T-helper 2 cell (primary cell): ENCODE measurements around the gene C1orf198.
"Not testable (repeated sequence)": the region's sequence is repeated elsewhere in the genome, so short reads cannot be mapped to it uniquely, and the experiment has no call there.

Source experiments
- DNase-seq, 5 experiments: peaks; one replicate each; pipeline versions ENCODE4 v3.0.0 to v3.0.0-alpha.2; 2012 to 2022

The C1orf198 gene

DNA sequence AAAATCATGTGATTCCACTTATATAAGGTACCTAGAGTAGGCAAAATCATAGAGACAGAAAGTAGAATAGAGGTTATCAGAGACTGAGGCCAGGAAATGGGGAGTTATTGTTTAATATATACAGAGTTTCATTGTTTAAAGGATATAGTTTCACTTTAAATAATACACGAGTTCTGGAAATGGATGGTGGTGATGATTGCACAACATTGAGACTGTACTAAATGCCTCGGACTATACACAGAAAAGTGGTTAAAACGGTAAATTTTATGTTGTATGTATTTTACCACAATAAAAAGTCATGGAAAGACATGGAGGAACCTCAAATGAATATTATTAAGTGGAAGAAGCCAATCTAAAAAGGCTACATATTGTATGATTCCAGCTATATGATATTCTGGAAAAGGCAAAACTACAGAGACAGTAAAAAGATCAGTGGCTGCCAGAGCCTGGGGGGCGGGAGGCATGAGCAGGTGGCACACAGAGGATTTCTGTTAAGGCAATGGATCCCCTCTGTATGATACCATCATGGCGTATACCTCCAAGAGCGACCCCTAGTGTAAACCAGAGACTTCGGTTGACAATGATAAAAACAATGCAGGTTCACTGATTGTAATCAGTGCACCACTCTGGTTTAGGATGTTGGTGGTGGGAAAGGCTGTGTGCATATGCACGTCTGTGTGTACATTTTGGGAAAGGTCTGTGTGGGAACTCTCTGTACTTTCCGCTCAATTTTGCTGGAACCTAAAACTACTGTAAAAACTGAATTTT, 7.5 kb downstream of the C1orf198 start:
- no peak for DNase-seq

DNA sequence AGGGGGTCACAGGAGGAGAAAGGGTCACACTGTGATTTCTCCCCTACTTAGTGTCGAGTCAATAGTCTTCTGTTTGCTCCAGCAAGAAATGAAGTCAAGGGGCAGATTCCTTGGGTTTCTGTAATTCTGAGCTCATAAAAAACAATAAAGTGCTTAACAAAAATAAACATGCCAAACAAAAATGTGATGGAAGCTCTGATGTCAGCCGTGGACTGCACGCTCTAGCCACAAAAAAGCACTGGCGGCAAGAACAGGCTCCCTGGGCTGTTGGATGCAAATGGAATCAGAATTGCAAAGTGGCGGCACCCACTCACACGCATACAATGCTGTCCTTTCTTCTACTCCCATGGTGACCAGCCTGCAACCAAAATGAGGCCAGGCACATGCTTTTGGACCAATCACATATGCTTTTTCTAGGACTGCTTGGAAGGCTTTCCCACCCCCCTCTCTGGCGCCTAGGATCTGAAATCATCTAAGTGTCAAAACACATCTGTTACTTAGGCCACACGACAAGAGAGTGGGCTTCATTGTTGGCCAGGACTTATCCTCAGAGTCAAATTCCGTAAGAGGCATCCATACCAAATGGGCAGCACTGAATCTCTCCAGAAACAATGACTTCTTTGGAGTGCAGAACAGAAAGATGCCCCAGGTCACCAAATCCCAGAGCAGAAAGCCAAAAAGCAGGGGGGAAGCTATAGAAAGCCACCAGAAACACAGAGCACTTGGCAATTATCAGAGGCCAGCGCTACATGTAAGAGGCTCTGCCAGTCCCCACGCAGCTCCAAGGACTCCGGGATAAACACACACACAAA, 9.2 kb downstream of the C1orf198 start:
- DNase-seq, result no peak

DNA sequence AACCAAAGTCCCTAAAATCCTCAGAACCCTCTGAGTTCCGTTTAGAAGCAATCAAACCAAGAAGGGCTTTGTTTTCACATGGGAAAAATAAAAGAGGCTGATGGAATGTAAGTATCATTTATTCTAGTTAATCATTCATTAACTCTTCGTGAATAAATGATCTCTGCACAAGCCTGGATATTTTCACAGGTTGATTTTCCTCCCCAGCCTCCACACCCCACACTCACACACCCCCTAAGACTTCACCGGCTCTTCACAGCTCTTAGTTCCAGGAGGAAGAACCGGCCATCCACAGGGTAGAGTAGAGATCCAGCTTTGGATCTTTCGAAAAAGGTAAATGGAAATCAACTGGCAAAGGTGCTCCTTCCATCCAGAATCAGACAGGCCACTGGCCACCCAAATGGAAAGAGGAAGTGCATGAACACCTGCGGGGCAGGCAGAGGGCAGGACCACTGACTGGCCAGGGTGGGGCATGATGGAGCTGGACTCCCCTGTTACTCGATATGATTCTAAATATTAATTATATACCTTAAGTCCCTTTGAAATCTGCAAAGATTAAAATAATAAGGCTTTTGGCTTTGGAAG, 10.0 kb downstream of the C1orf198 start:
- no peak for DNase-seq

DNA sequence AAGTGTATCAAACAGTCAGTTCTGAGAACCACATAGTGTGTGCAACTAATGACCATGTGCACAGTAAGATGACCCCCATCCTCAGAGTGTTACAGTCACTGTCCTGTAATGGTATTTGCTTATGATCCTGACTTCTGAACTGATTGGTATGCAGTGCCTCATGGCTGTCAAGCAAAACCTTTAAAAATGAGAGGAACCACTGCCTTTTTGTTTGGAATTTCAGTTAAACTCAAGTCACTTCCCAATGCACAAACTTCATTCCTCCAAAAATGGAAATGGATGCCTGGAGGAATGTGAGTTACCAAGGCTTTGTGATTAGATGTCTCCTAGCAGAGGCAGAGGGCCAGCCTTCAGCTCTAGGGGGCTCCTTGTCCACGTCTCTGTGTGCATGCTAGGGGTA, 10.5 kb downstream of the C1orf198 start:
- no peak for DNase-seq

DNA sequence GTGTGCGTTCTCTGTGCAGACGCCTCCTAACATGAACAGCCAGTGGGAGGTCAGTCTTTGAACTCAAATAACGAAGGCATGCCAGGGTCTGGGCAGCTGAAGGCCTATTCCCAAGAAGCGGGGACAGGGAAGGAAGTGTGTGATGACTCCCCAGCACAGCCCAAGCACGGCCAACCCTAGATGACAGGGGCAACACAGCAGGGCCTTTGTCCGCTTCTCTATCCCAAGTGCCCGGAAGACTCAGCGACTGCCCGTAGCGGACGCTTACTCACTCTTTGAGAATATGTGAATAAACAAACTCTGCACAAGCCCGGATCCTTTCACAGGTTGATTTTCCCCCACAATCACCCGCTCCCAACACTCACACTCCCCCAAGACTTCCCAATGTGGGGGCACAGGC, 11.2 kb downstream of the C1orf198 start:
- DNase-seq, result no peak

DNA sequence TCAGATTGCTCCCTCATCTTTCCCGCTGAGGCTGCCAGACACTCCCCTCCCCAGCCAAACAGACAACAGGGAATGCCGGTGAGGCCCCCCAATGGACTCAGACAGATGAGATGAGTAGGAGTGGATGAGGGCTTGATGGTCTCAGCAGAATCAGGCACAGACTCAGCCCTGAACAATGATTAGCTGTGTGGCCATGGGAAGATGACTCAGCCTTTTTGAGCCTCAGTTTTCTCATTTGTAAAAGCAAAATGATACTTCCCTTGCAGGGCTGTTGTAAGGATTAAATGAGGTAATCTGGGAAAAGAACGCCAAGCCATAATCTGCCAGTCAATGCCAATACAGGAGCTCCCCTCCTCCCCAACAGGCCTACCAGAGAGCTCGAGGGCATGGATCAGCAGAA, 12.4 kb downstream of the C1orf198 start:
- no peak for DNase-seq

DNA sequence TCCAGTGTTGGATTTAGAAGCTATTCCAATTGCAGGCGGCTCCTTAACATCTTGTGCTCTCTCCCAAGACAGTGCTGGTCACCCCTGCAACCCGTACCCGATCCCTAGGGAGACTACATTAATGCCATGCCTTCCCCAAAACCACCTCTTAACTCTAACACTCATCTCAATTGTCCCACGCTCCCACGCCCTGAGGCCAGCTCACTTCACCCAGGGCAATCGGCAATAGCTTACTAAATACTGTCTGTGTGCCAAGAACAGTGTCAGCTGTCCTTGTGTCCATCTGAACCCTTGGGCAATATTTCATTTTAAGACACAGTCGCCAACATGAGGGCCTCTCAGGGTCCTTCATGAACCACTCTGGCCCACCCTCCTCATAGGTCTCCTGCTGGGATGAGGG, 13.9 kb downstream of the C1orf198 start:
- DNase-seq, result no peak

DNA sequence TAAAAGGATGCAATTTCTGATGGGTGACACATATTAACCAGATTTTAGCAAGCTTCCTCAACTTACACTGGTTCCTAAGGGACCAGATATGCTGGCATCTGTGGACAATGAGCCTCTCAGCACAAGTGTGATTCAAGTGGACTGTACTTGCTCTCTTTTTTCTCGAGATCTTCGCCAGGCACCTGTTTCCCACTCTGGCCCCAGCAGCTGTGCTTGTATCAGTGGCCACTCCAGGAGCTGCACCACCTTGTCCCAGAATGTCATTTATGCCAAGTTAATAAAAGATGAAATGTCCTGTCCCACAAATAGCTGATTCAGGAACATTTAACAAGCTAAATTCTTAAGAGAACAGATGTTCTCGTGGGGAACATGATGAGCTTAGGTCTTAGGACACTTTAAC, 14.6 kb downstream of the C1orf198 start:
- DNase-seq, result no peak

DNA sequence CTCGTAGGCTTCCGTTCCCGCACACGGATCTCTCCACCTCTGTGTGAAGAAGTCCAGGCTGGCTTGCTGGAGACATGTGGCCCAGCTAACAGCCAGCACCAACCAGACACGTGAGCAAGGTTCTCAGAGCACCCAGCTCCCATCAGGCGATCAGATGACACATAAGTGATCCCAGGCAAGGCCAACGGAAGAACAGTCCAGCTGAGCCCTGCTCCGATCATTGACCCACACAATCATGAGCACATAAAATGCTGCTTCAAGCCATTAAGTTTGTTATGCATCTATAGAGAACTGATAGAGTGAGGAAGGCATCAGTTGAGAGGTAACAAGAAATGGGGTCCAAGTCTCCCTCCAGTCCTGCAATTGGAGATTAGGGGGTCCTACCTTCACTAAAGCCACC, 15.4 kb downstream of the C1orf198 start:
- DNase-seq, result no peak

DNA sequence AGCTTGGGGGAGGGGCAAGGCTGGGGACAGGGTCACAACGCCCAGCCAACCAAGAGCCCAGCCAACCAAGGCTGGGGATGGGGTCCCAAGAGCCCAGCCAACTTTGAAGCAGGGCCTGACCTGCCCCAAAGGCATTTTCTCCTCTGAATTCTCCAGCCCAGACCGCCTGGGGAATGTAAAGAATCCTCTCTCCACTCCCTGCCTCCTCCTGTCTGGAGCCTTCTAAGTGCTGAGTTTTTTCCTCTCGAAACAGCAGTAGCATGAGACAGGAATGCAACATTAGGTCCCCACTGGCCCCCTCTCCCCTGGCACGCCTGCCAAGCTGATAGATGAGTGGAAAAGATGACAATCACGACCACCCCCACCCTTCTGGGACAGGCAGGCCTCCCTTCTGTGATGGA, 17.0 kb downstream of the C1orf198 start:
- no peak for DNase-seq

DNA sequence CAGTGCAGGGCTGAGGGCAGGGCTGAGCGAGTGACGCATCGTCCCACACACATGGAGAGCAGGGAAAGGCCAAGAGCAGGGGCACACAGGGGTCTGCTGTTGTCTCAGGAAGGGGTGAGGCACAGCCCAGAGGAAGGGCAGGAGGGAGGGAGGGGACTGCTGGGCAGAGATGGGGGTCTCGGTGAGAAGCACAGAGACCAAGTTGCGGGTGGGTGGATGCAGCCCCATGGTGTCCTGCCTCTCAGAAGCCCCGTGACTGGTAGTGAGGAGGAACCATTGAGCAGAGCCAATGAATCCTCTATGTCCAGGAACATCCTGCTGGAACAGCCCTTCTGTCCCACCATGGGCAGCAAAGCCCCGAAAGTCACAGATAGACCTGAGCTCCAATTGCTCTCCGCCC, 17.8 kb downstream of the C1orf198 start:
- DNase-seq, result no peak

DNA sequence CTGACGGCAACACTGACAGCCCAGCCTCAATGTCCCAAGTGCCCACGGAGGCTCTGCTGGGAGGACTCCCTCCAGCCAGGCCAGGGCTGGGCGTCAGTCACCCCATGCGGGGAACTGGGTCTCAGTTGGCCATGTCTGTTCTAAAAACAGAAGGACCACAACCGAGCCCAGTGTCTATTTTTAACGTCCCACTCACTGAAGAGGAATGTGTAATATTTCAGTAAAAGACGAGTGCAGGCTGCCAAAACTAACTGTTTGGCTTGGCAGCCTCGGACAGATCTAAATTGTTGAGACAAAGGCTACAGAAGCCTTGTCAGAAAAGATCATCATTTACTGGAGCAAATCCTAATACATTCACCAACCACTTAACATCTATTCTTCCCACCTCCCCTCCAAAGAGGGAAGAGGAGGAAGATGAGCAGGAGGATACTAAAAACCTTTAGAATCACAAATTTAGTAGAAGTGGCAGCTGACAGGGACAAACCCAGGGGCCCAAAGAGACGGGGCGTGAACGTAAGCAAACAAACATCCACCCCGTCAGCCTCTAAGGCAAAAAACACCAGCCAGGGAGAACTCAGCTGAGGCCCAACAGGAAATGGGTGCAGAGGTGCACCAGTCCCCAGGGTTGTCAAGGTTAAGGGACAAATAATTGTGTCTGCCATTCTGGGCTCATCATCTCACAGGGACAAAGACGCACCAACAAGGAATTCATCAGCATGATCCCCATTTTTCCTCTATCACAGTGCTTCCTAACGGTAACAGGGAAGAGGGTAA, 18.7 kb downstream of the C1orf198 start:
- DNase-seq, result no peak

DNA sequence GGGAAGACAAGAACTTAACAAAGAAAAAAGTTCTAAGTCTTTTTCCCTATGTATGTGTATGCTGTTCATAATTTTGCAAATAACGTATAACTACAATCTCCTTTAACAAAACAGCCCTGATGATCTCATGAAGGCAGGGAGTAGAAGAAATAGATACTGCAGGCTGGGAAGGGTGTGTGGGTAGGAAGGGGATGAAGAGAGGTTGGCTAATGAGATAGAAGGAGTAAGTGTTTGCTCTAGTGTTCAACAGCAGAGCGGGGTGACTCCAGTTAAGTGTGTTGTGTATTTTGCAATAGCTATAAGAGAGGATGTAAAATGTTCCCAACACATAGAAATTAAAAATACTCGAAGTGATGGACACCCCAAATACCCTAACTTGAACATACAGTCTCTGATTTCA, 20.1 kb downstream of the C1orf198 start:
- no peak for DNase-seq

DNA sequence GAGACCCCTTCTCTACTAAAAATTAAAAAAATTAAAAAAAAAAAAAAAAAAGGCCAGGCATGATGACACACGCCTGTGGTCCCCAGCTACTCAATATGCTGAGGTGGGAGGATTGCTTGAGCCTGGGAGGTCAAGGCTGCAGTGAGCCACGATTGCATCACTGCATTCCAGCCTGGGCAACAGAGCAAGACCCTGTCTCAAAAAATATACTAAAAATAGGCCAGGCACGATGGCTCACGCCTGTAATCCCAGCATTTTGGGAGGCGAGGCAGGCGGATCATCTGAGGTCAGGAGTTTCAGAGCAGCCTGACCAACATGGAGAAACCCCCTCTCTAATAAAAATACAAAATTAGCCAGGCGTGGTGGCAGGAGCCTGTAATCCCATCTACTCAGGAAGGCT, 23.1 kb downstream of the C1orf198 start:
- not testable (repeated sequence) for DNase-seq

DNA sequence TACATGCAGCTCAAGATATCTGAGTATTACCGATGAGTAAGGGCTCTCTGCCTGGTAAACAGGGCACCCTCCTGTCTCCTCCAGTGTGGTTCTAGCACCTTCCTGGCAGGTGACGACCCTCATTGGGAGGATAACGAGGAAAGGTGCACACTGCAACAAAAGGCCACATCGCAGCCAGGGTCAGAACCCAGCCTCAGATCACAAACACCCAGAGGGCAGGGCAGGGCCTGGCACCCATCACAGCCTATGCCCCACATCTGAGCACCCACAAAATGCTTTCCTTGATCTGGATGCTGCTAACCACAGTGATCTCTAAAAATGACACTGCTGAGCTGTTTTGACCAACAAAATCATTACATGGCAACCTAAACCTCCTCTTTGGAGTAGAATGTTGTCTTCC, 23.8 kb downstream of the C1orf198 start:
- no peak for DNase-seq

DNA sequence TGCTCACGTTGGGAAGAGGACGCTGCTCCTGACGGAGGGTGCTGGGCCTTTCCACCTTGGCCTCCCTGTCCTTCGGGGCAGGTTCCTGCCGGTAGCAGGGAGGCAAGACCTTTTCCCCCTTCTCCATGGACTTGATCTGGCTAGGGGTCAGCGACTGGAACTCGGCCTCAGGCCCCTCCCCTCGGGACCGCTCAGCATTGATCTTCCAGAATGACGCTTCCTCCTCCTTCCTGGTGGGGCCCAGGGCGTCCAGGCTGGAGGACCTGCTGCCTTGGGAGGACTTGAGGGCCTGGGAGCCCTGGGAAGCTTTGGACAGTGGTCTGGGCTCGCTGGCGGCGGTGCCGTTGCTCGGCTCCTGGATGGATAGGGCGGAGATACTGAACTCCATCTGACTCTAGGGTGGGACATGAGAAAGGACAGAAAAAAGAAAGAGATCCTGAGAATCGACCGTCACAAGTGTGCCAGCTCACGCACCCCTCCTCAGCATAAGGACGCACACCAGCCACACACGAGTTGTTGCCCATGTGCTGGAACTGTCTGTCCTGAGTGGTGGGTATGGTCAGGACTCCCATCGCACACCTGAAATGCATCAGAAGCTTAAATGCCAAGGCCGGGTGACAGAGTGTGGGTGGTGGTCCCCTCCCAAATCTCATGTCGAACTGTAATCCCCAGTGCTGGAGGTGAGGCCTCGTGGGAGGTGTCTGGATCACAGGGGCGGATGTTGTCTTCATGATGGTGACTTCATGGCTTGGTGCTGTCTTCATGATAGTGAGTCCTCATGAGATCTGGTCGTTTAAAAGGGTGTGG, 24.6 kb downstream of the C1orf198 start:
- no peak for DNase-seq

DNA sequence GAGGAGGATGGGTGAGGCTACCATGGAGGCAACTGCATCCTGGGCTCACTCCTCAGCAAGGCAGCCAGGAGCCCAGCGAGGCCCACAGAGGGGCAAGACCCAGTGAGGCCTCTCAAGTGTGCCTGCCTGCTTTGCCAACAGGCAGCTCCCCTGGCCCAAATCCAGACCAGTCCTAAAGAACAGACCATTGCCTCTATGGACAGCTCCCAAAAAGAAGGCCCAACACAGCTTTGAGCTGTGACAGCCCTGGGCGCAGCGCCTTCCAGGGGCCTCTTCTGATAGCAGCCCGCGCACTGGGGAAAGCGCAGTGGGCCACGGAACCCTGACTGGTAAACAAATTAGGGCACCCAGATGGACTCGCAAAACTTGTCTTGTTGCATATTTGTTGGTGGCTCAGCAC, 25.5 kb downstream of the C1orf198 start:
- no peak for DNase-seq

DNA sequence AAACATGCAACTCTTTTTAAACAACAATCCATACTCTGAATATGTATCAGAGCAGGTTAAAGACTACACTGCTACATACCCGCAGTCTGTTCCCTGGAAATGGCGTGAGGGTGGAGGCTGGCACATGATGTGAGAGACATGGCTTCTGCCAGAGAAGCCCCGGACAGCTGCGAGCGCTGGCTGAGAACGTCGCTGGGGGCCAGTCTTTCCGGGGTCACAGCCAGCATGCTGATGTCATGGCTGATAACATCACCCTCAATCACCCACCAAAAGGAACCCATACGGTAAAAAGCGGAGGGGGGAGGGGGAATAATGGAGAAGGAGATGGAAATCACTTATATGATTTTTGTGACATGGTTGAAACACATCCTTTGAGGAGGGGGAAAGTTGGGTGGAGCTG, 29.1 kb downstream of the C1orf198 start:
- no peak for DNase-seq

DNA sequence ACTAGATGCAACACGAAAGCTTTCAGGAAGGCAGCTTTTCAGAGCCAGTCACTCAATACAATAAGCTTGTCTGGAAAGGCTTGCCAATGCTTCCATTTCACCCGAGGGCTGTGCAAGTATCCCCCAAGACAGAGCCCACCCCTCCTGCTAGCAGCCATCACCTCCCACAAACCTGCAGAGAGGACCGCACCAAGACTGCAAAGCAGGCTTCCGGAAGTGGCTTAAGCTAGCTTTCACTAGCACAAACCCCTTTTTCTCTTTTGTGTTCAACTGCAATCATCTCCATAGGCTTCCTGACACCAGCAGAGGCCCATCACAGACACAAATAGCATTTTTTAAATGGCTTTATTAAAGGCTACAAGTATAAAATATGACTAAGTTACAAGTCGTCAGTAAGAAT, 31.5 kb downstream of the C1orf198 start:
- no peak for DNase-seq

DNA sequence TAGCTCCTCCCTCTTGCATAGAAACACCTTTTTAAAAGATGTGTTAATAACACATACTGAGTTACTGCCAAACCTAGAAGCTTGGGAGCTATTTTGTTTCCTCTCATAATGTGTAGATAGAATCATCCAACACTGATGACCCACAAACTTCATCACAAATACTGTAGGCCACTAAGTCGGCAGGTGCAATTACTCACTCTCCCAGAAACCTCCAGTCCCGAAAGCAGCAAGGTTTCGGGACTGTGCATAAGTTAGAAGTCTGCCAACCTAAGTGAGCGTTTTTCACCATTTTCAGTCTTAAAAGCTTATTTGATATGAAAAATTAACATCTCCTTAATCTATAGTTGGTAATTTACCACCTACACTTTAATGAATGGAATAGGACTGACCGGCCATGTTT, 32.0 kb downstream of the C1orf198 start:
- DNase-seq, result no peak

DNA sequence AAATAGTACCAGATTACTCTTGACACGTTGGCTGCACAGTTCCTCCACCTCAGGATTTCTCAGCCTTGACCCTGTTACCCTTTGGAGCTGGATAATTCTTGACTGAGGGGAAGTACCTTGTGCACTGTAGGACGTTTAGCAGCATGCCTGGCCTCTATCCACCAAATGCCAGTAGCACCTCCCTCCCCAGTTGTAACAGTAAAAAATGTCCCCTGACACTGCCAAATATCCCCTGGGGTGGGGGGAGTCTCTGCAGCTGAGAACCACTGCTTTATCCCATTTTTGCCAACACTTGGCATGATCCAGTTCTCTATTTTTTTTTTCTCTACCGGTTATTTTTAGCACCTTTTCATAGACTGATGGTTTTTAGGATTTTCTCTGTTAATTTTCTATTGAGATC, 34.0 kb downstream of the C1orf198 start:
- no peak for DNase-seq

DNA sequence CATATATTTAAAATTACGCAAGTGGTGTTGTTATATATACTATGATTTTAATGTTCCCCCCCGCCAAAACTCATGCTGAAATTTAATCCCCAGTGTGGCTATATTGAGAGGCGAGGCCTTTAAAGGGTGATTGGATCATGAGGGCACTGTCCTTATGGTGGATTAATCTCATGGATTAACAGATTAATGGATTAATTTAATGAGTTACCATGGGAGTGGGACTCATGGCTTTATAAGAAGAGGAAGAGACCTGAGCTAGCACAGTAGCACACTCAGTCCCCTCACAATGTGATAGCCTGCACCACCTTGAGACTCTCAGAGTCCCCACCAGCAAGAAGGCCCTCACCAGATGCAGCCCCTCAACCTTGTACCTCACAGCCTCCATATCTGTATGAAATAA, 34.8 kb downstream of the C1orf198 start:
- no peak for DNase-seq
